ENCODE results near the gene JSRP1.

The JSRP1 gene

GRCh38 chr19:2255982-2256685 lies at the start of gene JSRP1:
JSRP1 (minus strand) TSS chr19:2256417; CDS start chr19:2255314, 1,103 bp downstream.
- Histone ChIP-seq H3K9ac (peak within 1 kb of the TSS; percentile 74), H3K4me2 (peak within 1 kb of the TSS; percentile 86), H3K79me2 (ENCODE audit: insufficient read depth, low read depth) (peaks cover 27% of the 10 kb centered on the region; the same call in 1 of the 2 replicates), H3K36me3 (ENCODE audit: insufficient read depth) (no peaks in the 10 kb centered on the region), H4K20me1 (ENCODE audit: insufficient read depth) (no peaks in the 10 kb centered on the region), H3K27me3 (ENCODE audit: insufficient read depth, low read depth) (no peaks in the 10 kb centered on the region), H3K4me3 (IDR thresholded peaks at IDR 0.05; ENCODE audit: insufficient read depth, low read depth, low read length) (peak within 1 kb of the TSS; percentile 49), H3K4me1 (ENCODE audit: low read depth, poor library complexity, severe bottlenecking) (peaks cover 27% of the 10 kb centered on the region), H3K27ac (peak within 1 kb of the TSS; percentile 85), H2AFZ (ENCODE audit: low read depth) (peak within 1 kb of the TSS; percentile 42; the same call in 1 of the 2 replicates)
- TF ChIP-seq, protein P1, sequence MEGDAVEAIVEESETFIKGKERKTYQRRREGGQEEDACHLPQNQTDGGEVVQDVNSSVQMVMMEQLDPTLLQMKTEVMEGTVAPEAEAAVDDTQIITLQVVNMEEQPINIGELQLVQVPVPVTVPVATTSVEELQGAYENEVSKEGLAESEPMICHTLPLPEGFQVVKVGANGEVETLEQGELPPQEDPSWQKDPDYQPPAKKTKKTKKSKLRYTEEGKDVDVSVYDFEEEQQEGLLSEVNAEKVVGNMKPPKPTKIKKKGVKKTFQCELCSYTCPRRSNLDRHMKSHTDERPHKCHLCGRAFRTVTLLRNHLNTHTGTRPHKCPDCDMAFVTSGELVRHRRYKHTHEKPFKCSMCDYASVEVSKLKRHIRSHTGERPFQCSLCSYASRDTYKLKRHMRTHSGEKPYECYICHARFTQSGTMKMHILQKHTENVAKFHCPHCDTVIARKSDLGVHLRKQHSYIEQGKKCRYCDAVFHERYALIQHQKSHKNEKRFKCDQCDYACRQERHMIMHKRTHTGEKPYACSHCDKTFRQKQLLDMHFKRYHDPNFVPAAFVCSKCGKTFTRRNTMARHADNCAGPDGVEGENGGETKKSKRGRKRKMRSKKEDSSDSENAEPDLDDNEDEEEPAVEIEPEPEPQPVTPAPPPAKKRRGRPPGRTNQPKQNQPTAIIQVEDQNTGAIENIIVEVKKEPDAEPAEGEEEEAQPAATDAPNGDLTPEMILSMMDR (conservative IDR thresholded peaks at IDR 0.05; ENCODE audit: low read depth, low read length), result no peak

- H3K4me2 ChIP-seq, result no peak overlapping the region
- H3K27me3 ChIP-seq (ENCODE audit: insufficient read depth, low read depth), result peaks cover 22% of the 10 kb centered on the region; the same call in 1 of the 2 replicates
- H3K4me1 ChIP-seq (ENCODE audit: low read depth, poor library complexity, severe bottlenecking), result peaks cover 6% of the 10 kb centered on the region
- H3K27ac ChIP-seq, result no peak overlapping the region
- H3K79me2 ChIP-seq (ENCODE audit: insufficient read depth, low read depth), result no peaks in the 10 kb centered on the region
- no peak overlapping the region for H3K4me3 ChIP-seq (IDR thresholded peaks at IDR 0.05; ENCODE audit: insufficient read depth, low read depth, low read length)
- no peak overlapping the region for H3K9ac ChIP-seq
- TF ChIP-seq, protein P1 (conservative IDR thresholded peaks at IDR 0.05; ENCODE audit: low read depth, low read length), result no peak
- no peak overlapping the region for H2AFZ ChIP-seq (ENCODE audit: low read depth)
- no peaks in the 10 kb centered on the region for H4K20me1 ChIP-seq (ENCODE audit: insufficient read depth)
- no peaks in the 10 kb centered on the region for H3K36me3 ChIP-seq (ENCODE audit: insufficient read depth)
These were observed 49.4 kb upstream of the JSRP1 start for GRCh38 chr19:2305452-2306280.

DNA sequence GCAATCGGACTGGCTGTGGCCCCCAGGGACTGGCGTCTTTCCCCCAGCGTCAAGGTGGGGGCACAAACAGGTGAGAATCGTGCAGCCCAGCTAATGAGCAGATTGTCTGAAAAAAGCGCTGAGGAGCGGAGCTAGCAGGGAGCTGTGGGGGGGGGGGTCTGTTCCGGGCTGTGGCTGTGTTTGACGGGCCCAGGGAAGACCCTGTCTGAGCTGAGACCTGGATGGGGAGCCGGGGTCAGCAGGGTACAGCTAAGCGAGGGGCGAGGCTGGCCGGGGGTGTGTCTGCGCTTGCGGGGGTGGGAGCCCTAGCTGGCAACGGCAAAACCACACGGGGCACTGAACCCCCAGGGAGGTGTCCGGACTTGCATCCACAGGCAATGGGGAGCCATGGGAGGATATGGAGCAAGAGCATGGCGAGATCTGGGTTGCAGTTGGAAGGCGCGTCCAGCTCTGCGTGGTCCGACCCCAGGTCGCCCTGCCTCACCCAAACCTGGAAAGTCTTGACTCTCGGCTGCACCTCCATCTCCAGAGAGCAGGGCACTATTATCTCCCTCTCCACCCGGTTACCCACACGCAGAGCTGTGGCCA lies 47.1 kb upstream of the JSRP1 start:
- H3K27me3 ChIP-seq (ENCODE audit: insufficient read depth, low read depth), result peaks cover 14% of the 10 kb centered on the region; the same call in 1 of the 2 replicates
- H3K36me3 ChIP-seq (ENCODE audit: insufficient read depth), result no peaks in the 10 kb centered on the region

More for the DNA sequence above, 47.1 kb upstream of the JSRP1 start:
- TF ChIP-seq, protein P1 (conservative IDR thresholded peaks at IDR 0.05; ENCODE audit: low read depth, low read length), result no peak
- no peaks in the 10 kb centered on the region for H4K20me1 ChIP-seq (ENCODE audit: insufficient read depth)
- no peak overlapping the region for H3K9ac ChIP-seq
- no peak overlapping the region for H2AFZ ChIP-seq (ENCODE audit: low read depth)
- no peak overlapping the region for H3K4me2 ChIP-seq
- H3K4me3 ChIP-seq (IDR thresholded peaks at IDR 0.05; ENCODE audit: insufficient read depth, low read depth, low read length), result no peak overlapping the region
- no peak overlapping the region for H3K27ac ChIP-seq
- no peaks in the 10 kb centered on the region for H3K4me1 ChIP-seq (ENCODE audit: low read depth, poor library complexity, severe bottlenecking)
- no peaks in the 10 kb centered on the region for H3K79me2 ChIP-seq (ENCODE audit: insufficient read depth, low read depth)
